H1 (cell line): Measurements from ENCODE around the gene SPECC1. TPM values are rescaled to one million over a fixed set of nuclear protein-coding genes. Genes with fewer than 3 reads are reported as not detected.

Experiments
- BCL11A ChIP-seq, 2 experiments: IDR thresholded peaks; one replicate each; pipeline ENCODE4 v1.6.1; 2011; ENCODE audit warnings: low read depth in 2 of 2, low read length in 2 of 2, mild to moderate bottlenecking in 2 of 2
- GTF2F1 ChIP-seq: IDR thresholded peaks from 2 replicates; pipeline ENCODE4 v1.6.1; 2012; ENCODE audit warnings: low read depth, low read length, improper control_type of control experiment, borderline replicate concordance
- SP2 ChIP-seq: IDR thresholded peaks from 2 replicates; pipeline ENCODE4 v1.6.1; 2012; ENCODE audit warnings: mild to moderate bottlenecking, low read length, inconsistent platforms
- polyA plus RNA-seq, 7 experiments: library from polyadenylated mRNA; depleted of rRNA in 3 of 7; stranded (reverse) in 5 of 7; unstranded in 2 of 7; fragments of >200 nt in 5 of 7; fragments of 200-250 nt in 2 of 7; gene quantifications; 1 replicate in 5 of 7; 2 replicates in 1 of 7; 4 replicates in 1 of 7; pipeline versions ENCODE4 v1.2.1 to v1.2.3, GENCODE V29; 2011 to 2013; ENCODE audit warnings: missing spikeins in 2 of 7, mixed read lengths in 2 of 7
- total RNA-seq: library from RNA; stranded (reverse); fragmentation: NEBNext Ultra II Directional; extraction: Animal tissue kit (Norgen Biotek cat#: 25700); gene quantifications from 2 replicates; pipeline ENCODE4 v1.2.1, GENCODE V29; 2021

SPECC1 gene
- total and polyA plus RNA-seq, 2 of the 8 experiments (the other 6 are each of a cell fraction or from before 2014, with no cell fraction given) = 35.8 to 87.9 TPM

DNA sequence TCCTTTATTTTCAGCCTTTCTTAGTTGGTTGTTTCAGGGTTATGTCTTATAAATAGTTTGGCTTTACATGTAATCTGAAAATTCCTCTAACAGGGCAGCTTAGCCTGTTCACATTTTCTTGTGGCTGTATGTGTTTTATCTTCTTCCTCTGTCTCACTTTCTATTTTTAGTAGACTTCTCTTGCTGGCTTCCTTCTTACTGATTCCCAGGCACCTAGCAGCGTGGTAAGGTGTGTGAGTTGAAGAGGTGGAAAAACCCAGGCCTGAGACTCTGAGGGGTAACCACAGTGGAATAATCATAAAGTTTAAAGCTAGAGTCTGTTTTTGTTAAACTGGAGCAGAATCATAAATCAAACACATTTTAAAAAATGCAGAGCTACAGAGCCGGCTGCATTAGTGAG, 267.3 kb downstream of the SPECC1 start (continued):
- TF ChIP-seq GTF2F1 (no peak), BCL11A (IDR thresholded peaks at IDR 0.05; ENCODE audit: low read depth in 2 of 2, low read length in 2 of 2) (no peak), SP2 (no peak)
